NCI-H1048 (cell line): ENCODE measurements around the gene KCNK15.
"Not testable (repeated sequence)": the region's sequence is repeated elsewhere in the genome, so short reads cannot be mapped to it uniquely, and the experiment has no call there.

ENCODE experiments used
- DNase-seq: peaks from one replicate; lab custom pipeline; 2025; lab: John Stamatoyannopoulos, UW

The KCNK15 gene

DNA sequence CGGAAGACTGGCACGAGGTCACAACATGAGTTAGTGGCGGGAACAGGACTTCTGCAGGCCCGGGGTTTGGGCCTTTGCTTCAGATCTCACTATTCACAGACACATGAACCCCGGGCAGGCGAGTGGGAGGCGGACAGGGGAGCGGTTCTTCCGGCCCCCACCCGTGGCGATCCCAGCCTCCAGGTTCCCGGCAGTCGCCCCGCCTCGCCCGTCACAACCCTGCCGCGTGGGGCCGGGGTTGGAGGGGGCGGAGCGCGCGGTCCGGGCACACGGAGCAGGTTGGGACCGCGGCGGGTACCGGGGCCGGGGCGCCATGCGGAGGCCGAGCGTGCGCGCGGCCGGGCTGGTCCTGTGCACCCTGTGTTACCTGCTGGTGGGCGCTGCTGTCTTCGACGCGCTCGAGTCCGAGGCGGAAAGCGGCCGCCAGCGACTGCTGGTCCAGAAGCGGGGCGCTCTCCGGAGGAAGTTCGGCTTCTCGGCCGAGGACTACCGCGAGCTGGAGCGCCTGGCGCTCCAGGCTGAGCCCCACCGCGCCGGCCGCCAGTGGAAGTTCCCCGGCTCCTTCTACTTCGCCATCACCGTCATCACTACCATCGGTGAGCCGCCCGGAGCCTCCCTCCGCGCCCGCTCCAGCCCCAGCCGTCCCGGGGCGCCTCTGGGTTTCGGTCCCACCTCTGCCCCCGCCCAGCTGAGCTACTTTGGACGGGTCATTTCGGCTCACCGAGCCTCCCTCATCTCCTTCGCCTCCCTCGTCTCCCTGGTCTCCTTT lies at the start of gene KCNK15:
Gene KCNK15, plus strand, starts transcription at position 268 of the 769 bp plus-strand sequence. Its CDS starts 46 bp downstream, at position 314.
- no peak for DNase-seq

DNA sequence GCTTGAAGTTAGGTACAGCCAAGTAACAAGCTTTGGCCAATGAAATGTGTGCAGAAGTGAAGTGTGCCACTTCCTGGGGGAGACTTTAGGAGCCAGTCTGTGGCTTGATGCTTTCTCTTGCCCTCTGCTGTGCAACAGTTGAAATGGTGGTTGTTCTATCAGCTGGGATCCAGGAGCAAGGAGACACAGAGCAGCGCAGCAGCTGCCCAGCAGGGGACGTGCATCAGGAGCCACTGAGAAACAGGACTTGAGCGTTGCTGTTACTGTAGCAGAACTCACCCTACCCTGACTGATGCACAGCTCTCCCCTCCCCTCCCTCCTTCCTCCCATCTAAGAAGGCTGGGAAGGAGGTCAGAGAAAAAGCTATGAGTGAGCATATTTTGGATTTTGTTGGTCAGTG lies 49.4 kb upstream of the KCNK15 start:
- DNase-seq, result no peak

DNA sequence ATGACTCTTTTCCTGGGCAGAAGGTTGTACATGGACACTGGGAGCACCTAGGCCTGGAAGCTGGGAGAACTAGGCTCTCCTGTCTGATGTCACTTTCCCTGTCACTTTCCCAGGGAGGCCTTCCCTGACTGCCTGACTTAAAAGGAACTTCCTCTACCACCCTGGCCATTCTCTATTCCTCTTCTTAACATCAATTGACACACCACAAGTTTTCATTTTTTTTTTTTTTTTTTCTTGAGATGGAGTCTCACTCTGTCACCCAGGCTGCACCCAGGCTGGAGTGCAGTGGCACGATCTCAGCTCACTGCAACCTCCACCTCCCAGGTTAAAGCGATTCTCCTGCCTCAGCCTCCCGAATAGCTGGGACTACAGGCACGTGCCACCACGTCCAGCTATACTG lies 48.6 kb upstream of the KCNK15 start:
- DNase-seq, result not testable (repeated sequence)

DNA sequence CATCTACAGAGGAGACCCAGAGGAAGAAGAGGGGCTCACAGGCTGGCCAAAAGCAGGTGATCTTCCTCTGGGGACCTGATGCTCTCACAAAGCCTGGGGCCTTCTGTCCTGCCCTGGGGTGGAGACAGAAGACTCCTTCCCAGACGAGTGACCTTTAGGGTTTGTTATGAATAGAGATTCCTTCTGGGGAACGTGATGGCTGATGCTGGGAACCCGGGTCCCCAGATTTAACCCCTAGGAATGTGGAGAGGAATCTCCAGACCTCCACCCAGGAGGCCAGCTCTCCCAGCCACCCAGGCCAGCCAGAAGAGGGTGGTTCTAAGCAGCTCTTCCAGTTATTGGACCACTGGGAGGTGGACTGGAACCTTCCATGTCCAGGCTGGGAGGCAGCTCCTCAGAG lies 47.3 kb upstream of the KCNK15 start:
- no peak for DNase-seq

DNA sequence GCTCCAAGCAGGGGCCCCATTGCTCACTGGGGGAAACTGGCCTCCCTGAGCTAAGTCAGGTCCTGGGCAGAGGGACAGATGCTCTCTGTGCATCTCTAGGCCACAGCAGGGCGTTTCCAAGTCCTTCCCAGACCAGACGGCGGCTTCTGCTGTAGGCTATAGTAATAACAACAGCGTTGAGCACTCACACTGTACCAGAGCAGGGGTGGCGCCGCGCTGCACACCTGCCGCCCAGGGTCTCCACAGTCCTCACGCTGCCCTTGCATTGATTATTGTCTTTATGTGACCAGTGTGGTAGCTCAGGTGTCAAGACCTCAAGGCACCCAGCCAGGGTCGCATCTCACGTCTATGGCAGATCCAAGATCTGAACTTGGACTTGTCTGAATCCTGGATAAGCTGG lies 45.4 kb upstream of the KCNK15 start:
- no peak for DNase-seq

DNA sequence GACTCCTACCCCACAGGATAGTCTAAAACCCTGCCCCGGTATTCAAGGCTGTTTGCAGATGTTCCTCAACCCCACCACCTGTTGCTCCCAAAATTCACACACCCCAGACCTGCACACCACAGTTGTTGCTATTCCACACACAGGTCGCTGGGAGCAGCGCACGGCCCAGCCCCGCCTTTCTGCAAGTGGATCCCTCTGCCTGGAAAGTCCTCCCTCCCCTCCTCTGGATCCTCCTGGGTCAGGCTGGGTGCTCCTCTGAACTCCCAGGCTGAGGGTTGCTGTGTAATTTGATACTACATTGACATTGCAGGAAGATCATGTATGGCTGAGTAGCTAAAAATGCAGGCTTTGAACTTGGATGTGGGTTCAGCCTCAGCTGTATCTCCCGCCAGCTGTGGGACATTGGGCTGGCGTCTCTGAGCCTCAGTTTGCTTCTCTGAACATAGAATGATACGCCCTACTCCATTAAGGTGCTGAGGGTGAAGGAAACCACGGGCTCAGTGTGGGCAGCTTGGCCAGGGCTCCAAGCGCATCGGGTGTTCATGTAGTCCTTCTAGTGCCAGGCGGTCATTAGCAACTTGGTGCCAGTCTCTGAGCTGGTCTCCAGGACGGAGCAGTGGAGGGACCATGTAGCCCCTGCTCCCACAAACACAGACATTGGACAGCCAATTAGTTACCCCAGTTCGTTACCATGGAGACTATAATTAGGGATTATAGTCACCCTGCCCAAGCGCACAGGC lies 44.4 kb upstream of the KCNK15 start:
- no peak for DNase-seq

DNA sequence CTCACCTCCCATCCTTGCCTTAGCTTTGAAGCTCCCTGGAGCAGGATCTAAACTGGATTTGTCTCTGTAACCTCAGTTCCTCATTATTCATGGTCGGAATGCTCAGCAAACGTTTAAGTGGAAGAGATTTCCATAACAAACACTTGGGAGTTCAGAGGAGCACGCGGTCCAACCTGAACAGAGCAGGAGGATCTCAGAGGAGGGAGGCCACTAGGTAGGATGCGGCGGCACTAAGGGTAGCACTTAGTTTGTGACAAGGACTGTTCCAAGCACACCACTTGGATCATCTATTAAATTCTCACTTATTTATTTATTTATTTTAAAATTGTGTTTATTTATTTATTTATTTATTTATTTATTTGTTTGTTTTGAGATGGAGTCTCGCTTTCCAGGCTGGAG lies 43.8 kb upstream of the KCNK15 start:
- no peak for DNase-seq

DNA sequence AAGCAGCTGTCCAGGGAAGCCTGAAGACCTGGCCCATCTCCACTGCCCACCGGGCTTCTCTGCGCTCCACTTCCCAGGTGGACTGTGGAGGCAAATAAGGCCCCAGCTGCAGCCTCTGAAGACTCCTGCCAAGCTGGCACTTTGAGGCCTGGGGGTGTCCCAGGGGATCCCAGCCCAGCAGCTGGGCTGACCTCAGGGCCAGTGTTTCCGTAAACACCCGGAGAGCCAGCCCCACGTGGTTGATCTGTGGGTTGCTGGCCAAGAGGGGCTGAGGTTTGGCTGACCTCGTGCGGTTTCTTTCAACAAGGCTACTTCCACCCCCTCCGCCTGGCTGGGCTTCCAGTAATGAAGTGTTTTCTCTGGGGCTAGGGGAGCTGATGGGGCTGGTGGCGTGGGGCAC lies 42.9 kb upstream of the KCNK15 start:
- DNase-seq, result no peak

DNA sequence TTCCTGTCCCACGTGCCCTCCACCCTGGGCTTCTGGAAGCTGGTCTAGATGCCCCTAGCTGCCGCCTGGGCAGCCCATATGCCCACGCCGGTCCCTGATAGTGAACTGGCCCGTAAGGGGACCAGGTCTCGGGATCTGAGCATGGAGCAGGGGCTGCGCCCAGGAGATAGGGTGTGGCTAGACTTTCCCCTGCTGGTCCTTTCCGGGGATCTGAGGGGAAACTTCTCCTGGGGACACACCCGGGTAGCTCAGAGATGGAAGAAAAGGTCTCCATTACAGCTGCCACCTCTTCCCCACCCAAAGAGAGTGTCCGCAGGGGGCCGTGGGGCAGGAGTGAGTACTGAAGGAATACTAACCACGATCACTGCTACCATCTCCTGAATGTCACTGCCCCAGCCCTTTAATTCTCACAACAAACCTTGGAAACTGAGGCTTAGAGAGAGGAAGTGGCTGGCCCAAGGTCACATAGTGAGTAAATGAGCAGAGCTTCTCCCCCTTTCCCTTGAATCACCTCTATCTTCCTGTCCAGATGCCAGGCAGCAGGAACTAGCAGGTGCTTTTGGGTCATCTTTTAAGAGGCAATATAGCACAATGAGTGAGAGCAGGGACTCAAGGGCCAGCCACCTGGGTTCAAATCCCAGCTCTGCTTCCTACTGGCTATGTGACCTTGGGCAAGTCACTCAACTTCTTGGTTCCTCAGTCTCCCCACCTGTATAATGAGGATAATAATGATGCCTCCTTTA lies 42.3 kb upstream of the KCNK15 start:
- no peak for DNase-seq

DNA sequence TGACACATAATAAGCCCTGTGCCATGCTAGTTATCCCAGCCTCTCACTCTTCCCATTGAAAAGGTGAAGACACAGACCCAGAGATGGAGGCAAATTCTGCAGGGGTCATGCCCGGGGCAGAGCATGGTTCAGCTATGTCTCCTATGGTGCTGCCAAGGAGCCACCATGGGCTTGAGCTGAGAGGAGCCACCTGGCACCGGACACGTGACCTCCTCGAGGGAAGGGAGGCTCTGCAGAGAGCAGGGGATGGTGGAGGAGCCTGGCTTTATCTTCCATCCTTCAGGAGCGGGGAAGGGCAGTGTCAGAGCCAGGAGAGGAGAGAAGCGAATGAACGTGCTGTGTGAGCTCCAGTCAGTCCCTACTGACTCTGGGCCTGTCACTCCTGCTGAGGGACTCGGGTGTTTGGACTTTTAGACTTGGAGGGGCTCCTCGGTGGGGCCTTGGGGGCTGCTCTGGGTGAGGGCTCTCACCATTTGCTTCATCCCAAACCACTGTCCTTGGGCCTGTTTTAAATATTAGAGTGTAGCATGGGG lies 41.6 kb upstream of the KCNK15 start:
- no peak for DNase-seq

DNA sequence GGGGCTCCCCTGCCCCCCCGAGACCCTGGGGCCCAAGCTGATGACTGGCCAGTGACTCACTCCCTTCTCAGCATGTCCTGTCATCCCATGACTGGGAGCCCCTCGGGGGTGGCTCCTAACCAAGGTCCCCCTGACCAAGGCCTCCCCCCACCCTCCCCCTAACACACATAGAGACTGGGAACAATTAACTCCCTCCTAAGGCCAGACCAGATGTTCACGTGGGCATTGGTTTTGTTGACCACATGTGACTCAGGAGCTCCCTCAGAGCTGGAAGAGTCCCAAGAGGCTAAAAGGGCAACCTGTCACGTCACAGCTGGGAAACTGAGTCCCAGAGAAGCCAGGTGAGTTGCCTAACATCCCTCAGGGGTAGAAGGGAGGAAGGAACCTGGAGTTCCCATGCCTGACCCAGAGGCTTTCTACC lies 41.1 kb upstream of the KCNK15 start:
- DNase-seq, result no peak

DNA sequence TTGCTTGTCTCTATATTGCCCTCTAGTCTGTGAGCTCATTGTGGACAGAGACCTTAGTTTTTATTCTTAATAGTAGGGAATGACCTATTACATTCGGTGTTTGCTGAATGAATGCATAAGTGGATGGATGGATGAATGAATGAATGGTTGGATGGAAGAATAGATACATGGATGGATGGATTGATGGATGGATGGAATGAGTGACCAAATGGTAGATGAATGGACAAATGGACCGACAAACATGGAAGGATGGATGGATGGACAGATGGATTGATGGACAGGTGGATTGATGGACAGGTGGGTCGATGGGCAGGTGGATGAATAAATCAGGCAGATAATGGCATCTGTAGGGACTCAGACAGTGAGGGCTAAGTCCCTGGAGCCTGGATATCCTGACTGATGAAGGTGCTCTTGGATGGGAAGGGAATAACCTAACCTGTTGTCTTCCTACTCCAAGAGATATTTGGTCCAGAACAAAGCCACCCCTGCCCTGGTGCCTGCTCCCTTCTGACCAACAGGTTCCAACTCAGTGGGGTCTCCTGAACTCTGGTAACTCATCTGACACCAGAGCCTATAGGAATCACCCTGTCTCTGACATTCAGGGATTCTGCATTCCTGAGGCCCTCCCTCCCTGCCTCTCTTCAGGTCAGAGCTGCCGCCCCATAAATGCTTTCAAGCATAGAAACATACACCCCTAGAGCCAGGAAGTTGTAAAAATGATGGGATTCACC lies 40.1 kb upstream of the KCNK15 start:
- no peak for DNase-seq

DNA sequence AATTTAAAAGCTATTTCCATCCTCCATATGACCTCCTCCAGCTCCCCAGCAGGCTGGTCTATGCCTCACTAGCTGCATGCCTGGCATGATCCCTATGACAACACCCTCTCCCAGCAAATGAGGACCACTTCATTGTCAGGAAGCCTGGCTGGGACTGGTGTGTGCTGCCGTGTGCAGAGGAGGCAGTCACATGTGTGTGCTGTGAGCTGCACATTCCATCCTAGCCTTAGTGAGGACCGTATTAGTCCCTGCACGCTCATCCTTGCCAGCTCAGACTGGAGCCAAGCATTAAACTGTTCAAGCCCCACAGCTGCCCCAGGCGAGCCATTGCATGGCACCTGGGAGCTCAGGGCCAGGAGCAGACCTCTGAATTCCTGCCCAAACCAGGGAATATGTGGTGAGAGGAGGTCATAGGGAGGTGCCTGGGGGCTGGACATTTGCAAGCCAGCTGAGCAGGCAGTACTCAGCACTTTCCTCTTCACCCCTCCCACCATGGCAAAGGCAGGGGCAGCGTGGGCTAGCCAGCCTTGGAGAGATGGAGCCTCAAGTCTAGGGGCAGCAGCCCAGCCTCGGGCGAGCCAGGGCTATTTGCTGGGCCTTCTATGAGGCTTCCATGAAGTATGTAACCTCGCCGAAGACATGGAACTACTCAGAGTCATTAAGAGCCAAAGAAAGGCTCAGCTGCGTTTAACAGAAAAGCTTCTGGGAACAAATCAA lies 39.2 kb upstream of the KCNK15 start:
- DNase-seq, result no peak

DNA sequence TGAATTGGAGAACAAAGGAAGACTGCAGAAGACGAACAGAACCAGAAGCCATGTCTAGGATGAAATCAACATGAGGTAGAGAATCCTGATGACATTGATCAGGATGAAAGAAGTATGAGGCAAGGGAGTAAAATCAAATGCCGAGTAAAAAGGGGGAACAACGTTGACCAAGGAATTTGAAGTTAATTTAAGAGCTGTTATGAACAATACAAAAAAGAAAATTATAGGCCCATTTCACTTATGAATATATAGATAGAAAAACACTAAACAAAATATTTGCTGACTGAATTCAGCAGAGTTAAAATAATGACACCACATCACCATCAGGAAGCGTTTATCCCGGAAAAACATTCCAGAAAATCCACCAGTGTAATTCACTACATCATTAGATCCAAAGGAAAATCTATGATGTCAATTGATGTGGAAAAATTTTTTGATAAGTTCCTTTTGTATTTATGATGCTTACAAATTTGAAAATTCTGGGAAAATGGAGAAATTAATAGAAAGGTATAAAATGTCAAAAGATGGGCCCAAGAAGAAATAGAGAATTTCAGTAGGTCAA lies 38.6 kb upstream of the KCNK15 start:
- DNase-seq, result no peak

DNA sequence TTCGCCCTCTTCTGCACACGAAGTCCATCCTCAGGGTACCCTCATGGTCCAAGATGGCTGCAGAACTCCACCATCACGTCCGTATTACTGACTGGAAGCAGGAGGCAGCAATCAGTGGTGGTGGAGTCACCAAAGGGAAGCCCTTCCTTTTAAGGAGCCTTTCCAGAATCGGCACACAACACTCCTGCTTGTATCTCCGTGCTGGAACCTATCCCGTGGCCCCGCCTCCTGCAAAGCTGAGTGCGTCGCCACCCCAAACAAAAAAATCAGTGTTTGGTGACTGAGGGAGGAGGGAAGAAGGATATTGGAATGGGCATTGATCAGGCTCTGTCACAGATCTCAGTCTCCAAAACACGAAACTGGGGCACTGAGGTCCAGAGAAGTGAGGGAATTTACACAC lies 36.3 kb upstream of the KCNK15 start:
- DNase-seq, result no peak

DNA sequence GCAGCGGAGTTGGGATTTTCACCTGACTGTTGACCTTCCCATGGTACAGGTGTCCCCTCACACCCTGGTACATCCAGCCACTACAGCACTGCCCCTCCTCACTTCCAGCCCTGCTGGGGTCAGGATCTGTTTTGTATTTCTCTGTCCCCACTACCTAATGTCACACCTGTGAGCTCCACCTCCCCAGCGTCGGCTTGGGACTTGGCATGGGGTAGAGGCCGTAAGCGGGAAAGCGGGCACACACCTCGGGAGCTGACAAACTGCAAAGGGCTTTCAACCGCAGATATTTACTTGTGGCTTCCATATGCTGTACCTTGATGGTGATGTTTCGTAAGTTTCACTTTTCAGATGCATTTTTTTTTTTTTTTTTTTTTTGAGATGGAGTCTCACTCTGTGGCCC lies 35.9 kb upstream of the KCNK15 start:
- DNase-seq, result no peak

DNA sequence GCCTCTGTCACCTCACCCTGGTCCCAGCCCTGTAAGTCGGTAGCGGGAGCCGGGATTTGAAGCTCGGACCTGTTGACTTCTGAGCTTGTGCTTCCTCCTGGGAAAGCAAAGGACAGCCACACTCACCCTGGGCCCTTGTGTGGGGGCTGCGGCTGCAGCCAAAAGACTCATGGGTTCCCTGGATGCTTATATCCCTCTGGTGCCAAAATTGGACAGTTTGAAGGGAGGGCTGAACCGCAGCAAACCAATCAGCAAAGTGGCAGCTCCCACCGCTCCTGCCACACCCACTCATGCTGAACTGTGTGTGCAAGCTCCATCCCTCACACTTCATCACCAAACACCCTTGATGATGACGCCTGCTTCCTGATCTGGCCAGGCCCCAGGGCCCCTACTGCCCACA lies 34.4 kb upstream of the KCNK15 start:
- DNase-seq, result no peak

DNA sequence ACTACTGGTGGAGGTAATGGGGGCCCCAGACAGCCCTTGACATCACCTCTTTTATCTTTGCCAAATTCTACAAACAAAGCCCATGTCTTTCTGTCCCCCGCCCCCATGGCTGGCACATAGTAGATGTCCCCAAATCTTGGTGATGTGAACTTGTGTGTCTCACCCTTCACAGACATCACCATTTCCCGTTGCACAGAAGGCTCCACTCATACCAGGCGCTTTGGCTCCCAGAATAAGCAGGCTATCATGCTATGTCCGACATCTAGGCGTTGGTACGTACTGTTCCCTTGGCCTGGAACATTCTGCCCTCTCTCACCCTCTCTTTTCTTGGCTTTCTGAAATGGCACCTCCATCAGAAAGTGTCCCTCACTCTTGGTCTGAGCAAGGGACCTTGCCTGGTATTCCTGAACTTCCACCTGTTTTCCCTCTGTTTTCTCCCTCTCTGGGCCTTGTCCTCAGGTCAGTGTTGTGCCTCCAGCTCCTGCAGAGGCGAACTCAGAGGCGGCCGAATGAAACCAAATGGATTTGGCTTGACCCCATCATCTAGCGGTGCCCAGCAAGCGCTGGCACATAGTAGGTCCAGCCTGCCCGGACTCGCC lies 31.5 kb upstream of the KCNK15 start:
- DNase-seq, result no peak

DNA sequence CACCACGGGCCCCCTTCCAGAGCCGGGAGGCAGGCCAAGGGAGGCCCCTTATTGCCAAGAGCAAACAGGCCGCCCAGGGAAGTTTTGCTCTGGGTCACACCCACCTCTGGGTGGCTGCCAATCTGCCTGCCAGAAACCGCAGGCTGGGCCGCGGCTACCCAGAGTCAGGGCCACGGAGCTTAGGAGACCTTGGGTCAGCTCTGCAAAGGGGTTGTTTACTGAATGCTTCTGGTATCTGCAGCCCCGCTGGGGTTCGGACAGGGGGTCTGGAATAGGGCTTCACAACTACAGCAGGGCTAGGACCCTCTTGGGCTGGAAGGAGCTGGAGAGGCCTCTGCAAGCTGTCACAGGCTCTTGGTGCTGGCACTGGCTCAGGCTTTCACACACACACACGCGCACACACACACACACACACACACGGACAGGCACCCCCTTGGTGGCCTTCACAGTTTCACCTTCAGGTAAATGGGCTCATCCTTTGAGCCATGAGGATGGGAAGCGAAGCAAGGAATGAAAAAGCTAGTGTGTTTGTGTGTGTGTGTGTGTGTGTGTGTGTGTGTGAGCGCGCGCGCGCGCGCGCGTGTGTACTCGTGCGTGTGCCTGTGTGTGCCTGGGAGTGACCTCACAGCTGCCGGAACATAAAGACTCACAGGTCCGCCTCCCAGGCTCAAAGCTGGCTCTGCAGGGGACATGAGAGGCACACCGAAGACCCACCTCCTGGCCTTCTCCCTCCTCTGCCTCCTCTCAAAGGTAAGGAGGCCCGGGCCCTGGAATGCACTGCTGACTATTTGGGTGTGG lies 30.8 kb upstream of the KCNK15 start, which contains the start of gene CCN5:
Gene CCN5, plus strand, starts transcription at position 669 of the 798 bp plus-strand sequence. Its CDS starts 22 bp downstream, at position 691.
- no peak for DNase-seq
